Left forelimb (tissue), 1 donor: ENCODE results near the gene APOL4.
"Not testable (repeated sequence)": the region's sequence is repeated elsewhere in the genome, so short reads cannot be mapped to it uniquely, and the experiment has no call there.

Experiments
- DNase-seq: peaks from one replicate; pipeline ENCODE4 v3.0.0-alpha.2; 2018; ENCODE audit warnings: low spot score

Gene APOL4

GRCh38 chr22:36201630-36202319 lies at the start of gene APOL4:
APOL4 (minus strand) TSS chr22:36201809; CDS start chr22:36201734, 75 bp downstream.
- DNase-seq, result peak; percentile 89

- not testable (repeated sequence) for DNase-seq
Measured at GRCh38 chr22:36250292-36250960, 48.8 kb upstream of the APOL4 start.

- DNase-seq, result no peak
Measured at GRCh38 chr22:36249160-36249559, 47.6 kb upstream of the APOL4 start.

- DNase-seq, result peak; percentile 26
Measured at GRCh38 chr22:36247955-36248354, 46.3 kb upstream of the APOL4 start.

GRCh38 chr22:36246718-36247117 lies 45.1 kb upstream of the APOL4 start:
- DNase-seq, result peak; percentile 11

GRCh38 chr22:36245805-36246356 lies 44.3 kb upstream of the APOL4 start:
- DNase-seq, result peak; percentile 15

GRCh38 chr22:36244522-36245391 lies 43.1 kb upstream of the APOL4 start:
- peak; percentile 63 for DNase-seq

GRCh38 chr22:36243986-36244385 lies 42.4 kb upstream of the APOL4 start:
- peak; percentile 62 for DNase-seq

GRCh38 chr22:36239401-36240171 lies 38.0 kb upstream of the APOL4 start, which contains the start of gene APOL2:
APOL2 (minus strand) TSS chr22:36239527; CDS start chr22:36233162, 6,365 bp downstream.
- peak; percentile 87 for DNase-seq

GRCh38 chr22:36239150-36239400 lies 37.5 kb upstream of the APOL4 start:
- peak; percentile 65 for DNase-seq

GRCh38 chr22:36238373-36239149 lies 37.0 kb upstream of the APOL4 start:
- peak; percentile 55 for DNase-seq

GRCh38 chr22:36237462-36238372 lies 36.1 kb upstream of the APOL4 start:
- DNase-seq, result peak; percentile 42

- DNase-seq, result peak; percentile 44
Measured at GRCh38 chr22:36236388-36237319, 35.0 kb upstream of the APOL4 start.

- no peak for DNase-seq
Measured at GRCh38 chr22:36235585-36235984, 34.0 kb upstream of the APOL4 start.

- peak; percentile 25 for DNase-seq
Measured at GRCh38 chr22:36234919-36235318, 33.3 kb upstream of the APOL4 start.

- no peak for DNase-seq
Measured at GRCh38 chr22:36234213-36234612, 32.6 kb upstream of the APOL4 start.

GRCh38 chr22:36233796-36234195 lies 32.2 kb upstream of the APOL4 start:
- no peak for DNase-seq

GRCh38 chr22:36232715-36233401 lies 31.2 kb upstream of the APOL4 start:
- DNase-seq, result peak; percentile 41
